Measurements from ENCODE around the gene SV2A. TPM values are rescaled to one million over a fixed set of nuclear protein-coding genes. Genes with fewer than 3 reads are reported as not detected.

SV2A gene
- total and polyA plus RNA-seq, 8 donors, result 0.46 to 4.6 (median 1.4) TPM; not detected in 1

Other genes starting within 250 kb of the SV2A start
- 1 to 10 TPM in 2 of 5 donors, not detected in 3; 3.5 to 5.3 TPM for gene FCGR1A, start 135.2 kb downstream of the SV2A start, total RNA-seq
- 1 to 10 TPM; 3.9 to 9.4 (median 7.5) TPM for gene FCGR1A, start 135.2 kb downstream of the SV2A start, polyA plus RNA-seq
- 10 to 100 TPM in 4 of 5 donors, 1 to 10 TPM in 1; 2.9 to 48.4 (median 13.8) TPM for gene BOLA1, start 18.3 kb downstream of the SV2A start, total RNA-seq
- gene BOLA1, start 18.3 kb downstream of the SV2A start, polyA plus RNA-seq, result 10 to 100 TPM; 31.0 to 48.7 (median 32.9) TPM
- gene SF3B4, start 10.0 kb upstream of the SV2A start, total RNA-seq, result 10 to 100 TPM in 4 of 5 donors, 1 to 10 TPM in 1; 9.4 to 36.5 (median 19.3) TPM
- 10 to 100 TPM; 23.3 to 31.7 (median 30.5) TPM for gene SF3B4, start 10.0 kb upstream of the SV2A start, polyA plus RNA-seq
- gene MTMR11, start 19.0 kb upstream of the SV2A start, total RNA-seq, result 100 to 1,000 TPM in 1 of 5 donors, 10 to 100 TPM in 2, 1 to 10 TPM in 2; 3.6 to 169 (median 22.2) TPM
- 1 to 10 TPM; 3.5 to 6.9 (median 6.4) TPM for gene MTMR11, start 19.0 kb upstream of the SV2A start, polyA plus RNA-seq
- gene OTUD7B, start 92.9 kb upstream of the SV2A start, total RNA-seq, result 10 to 100 TPM in 4 of 5 donors, 1 to 10 TPM in 1; 9.0 to 38.8 (median 25.9) TPM
- 1 to 10 TPM; 2.2 to 6.0 (median 5.0) TPM for gene OTUD7B, start 92.9 kb upstream of the SV2A start, polyA plus RNA-seq
- 10 to 100 TPM; 13.3 to 69.9 (median 41.9) TPM for gene VPS45, start 149.9 kb upstream of the SV2A start, total RNA-seq
- gene VPS45, start 149.9 kb upstream of the SV2A start, polyA plus RNA-seq, result 10 to 100 TPM; 15.3 to 21.7 (median 15.9) TPM
- 100 to 1,000 TPM in 3 of 5 donors, 10 to 100 TPM in 2; 34.6 to 254 (median 100) TPM for gene PLEKHO1, start 232.1 kb upstream of the SV2A start, total RNA-seq
- gene PLEKHO1, start 232.1 kb upstream of the SV2A start, polyA plus RNA-seq, result 10 to 100 TPM; 38.6 to 79.3 (median 40.9) TPM